ENCODE results near the gene SETD1B. TPM values are rescaled to one million over a fixed set of nuclear protein-coding genes. Genes with fewer than 3 reads are reported as not detected.

The SETD1B gene
- total and polyA plus RNA-seq, 2 donors (not counting 3 experiments of a cell fraction or from before 2014, with no cell fraction given): 2.6 to 27.0 TPM

DNA sequence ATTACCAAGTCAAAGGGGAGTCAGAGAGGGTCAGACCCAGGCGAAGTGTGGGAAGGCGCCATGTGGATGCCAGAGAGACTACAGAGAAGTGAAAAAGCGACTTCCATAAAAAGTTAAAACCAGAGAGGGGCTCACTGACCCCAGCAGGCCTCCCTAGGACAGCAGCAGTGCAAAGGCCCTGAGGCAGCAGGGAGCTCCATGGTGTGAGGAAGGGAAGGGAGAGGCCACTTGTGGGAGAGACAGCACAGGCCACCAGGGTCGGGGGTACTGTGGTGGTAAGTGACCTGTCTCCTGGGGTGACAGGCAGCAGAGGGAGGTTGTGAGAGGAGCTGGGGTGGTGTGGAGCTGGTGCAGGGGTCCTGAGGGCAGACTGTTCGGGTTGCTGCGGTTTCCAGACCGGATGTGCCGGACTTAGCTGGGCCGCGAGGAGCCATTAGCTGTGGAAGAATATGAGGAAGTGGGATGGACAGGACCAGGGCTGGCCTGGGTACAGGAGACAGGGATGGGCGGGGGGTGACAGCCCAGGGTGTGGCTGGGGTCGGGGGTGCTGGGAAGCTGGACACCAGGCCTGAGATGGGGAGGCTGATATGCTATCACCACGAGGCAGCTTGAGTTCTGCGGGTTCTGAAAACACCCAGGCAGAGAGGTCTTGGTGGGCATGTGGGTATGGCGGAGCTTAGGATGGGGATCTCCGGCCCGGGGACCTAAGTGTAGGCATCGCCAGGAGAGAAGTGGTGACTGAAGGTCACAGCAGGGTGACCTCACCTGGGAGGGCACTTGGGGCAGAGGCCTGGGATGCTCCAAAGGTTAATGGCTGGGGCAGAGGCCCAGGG is 22.7 kb downstream of the SETD1B start:
- TF ChIP-seq, protein P1, sequence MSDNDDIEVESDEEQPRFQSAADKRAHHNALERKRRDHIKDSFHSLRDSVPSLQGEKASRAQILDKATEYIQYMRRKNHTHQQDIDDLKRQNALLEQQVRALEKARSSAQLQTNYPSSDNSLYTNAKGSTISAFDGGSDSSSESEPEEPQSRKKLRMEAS (IDR thresholded peaks at IDR 0.05; ENCODE audit: insufficient read depth, insufficient read length): no peak
- peak; percentile 11 for TF ChIP-seq POLR2AphosphoS5 (IDR thresholded peaks at IDR 0.05; ENCODE audit: insufficient read depth, low read depth, low read length)
- TF ChIP-seq POLR2A (IDR thresholded peaks at IDR 0.05; ENCODE audit: low read depth, low read length): no peak
- TF ChIP-seq MYC (IDR thresholded peaks at IDR 0.05; ENCODE audit: low read depth, low read length): no peak
- TF ChIP-seq FOS (IDR thresholded peaks at IDR 0.05; ENCODE audit: borderline replicate concordance, insufficient read depth, low read length): no peak
- ChIA-PET POLR2A (interaction anchor here (0.8 kb wide), 1 partner anchor 11 kb away, joined by 3 read pairs; no protein-coding TSS in a partner anchor), CTCF (interaction anchor here (3.1 to 4.0 kb wide), 2 partner anchors 15 to 32 kb away, joined by 16 to 17 read pairs; partner anchors contain the start of gene RHOF)
- Histone ChIP-seq H3K9me3 (replicated peaks; ENCODE audit: control insufficient read depth, insufficient read depth, low read length) (no peaks in the 10 kb centered on the region), H4K20me1 (replicated peaks; ENCODE audit: control insufficient read depth, extremely low read depth, insufficient read depth, low read length) (no peaks in the 10 kb centered on the region), H3K9me1 (replicated peaks; ENCODE audit: control insufficient read depth, extremely low read depth, insufficient read depth, low read length) (no peaks in the 10 kb centered on the region), H3K79me2 (ENCODE audit: control insufficient read depth, insufficient read depth, low read length) (no peaks in the 10 kb centered on the region), H3K27me3 (ENCODE audit: control insufficient read depth in 2 of 2, insufficient read depth in 2 of 2, low read length in 2 of 2) (no peaks in the 10 kb centered on the region), H3K27ac (ENCODE audit: insufficient read depth, low read depth, low read length) (no peak overlapping the region), H2AFZ (ENCODE audit: low read depth, low read length) (no peak overlapping the region), H3K4me1 (ENCODE audit: control insufficient read depth, extremely low read depth, insufficient read depth, low read length) (no peaks in the 10 kb centered on the region), H3K36me3 (ENCODE audit: control insufficient read depth in 2 of 2, extremely low read depth in 1 of 2, insufficient read depth in 2 of 2, low read length in 2 of 2) (peaks cover 19 to 45% of the 10 kb centered on the region in 2 experiments), H3K4me3 (replicated peaks in 1 of 3; ENCODE audit: insufficient read depth in 1 of 3, low read depth in 1 of 3, low read length in 3 of 3) (no peak overlapping the region), H3K9ac (replicated peaks; ENCODE audit: extremely low read depth, insufficient read depth, low read length) (no peak overlapping the region), H3K4me2 (ENCODE audit: insufficient read depth, low read length) (no peak overlapping the region)
- dilution Hi-C loops (cut with MboI; ENCODE audit: extremely low pct_ligation_motif_present, low sequenced_read_pairs): no loop called here
- intact Hi-C loops (cut with micrococcal nuclease): no loop called here
- FAIRE-seq (no peak), DNase-seq (ENCODE audit: low read depth, low spot score) (no peak)
- BruUV-seq (replicated peaks): no TSS peak

Measured in endothelial cell of umbilical vein (primary cell).